GM10266 (cell line): Measurements from ENCODE around the gene NUP88.

ENCODE experiments used
- DNase-seq: peaks from one replicate; pipeline ENCODE4 v3.0.0; 2012; ENCODE audit errors: extremely low spot score
- TF ChIP-seq, protein P1 (sequence below): IDR thresholded peaks from 2 replicates; pipeline ENCODE4 v1.5.1; 2012; ENCODE audit warnings: mild to moderate bottlenecking, low read depth; ENCODE audit not compliant: control insufficient read depth, insufficient read depth; ENCODE audit errors: missing control alignments

NUP88 gene

GRCh38 chr17:5370411-5370810, 49.1 kb downstream of the NUP88 start:
- TF ChIP-seq, protein P1, sequence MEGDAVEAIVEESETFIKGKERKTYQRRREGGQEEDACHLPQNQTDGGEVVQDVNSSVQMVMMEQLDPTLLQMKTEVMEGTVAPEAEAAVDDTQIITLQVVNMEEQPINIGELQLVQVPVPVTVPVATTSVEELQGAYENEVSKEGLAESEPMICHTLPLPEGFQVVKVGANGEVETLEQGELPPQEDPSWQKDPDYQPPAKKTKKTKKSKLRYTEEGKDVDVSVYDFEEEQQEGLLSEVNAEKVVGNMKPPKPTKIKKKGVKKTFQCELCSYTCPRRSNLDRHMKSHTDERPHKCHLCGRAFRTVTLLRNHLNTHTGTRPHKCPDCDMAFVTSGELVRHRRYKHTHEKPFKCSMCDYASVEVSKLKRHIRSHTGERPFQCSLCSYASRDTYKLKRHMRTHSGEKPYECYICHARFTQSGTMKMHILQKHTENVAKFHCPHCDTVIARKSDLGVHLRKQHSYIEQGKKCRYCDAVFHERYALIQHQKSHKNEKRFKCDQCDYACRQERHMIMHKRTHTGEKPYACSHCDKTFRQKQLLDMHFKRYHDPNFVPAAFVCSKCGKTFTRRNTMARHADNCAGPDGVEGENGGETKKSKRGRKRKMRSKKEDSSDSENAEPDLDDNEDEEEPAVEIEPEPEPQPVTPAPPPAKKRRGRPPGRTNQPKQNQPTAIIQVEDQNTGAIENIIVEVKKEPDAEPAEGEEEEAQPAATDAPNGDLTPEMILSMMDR, result no peak
- DNase-seq, result no peak

DNA sequence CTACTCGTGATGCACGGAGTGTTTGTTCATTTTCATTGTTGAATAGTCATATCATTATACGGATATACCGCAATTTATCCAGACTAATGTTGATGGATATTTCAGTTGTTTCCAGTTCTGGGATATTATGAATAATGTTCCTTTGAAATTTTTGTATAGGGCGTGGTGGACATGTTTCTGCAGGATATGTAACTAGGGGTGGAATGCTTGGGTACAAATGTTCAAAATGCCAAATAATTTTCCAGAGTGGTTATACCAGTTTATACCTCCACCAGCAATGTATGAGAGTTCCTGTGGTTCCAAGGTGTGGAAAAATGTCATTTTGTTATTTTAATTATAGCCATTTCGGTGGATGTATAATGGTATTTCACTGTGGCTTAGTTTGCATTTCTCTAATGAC, 53.6 kb downstream of the NUP88 start:
- no peak for DNase-seq
- TF ChIP-seq, protein P1, result no peak

DNA sequence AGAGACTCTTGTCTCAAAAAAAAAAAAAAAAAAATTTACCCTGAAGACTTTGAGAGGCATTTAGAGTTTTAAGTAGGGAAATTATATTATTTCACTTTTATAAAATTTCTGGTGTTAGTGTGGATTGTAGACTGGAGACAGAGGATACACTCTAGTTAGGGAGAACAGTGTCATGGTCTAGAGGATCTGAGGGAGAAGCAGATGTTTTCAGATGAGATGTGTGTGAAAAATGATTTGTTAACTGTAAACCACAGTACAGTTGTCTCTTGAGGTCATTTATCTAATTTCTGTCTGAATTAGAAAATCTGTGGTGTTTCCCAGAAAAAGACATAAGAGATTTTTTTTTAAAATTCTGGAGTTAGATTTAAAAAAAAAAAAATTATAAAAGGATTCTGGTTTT, 54.8 kb downstream of the NUP88 start:
- TF ChIP-seq, protein P1, result no peak

GRCh38 chr17:5364156-5364555, 55.3 kb downstream of the NUP88 start:
- no peak for DNase-seq

More for the DNA sequence above, 54.8 kb downstream of the NUP88 start:
- no peak for DNase-seq

GRCh38 chr17:5362162-5362811, 57.2 kb downstream of the NUP88 start:
- TF ChIP-seq, protein P1, result no peak
- DNase-seq, result no peak

More at GRCh38 chr17:5364156-5364555, 55.3 kb downstream of the NUP88 start:
- TF ChIP-seq, protein P1, result no peak

- no peak for DNase-seq
- TF ChIP-seq, protein P1, result no peak
These were observed 58.0 kb downstream of the NUP88 start for GRCh38 chr17:5361426-5361825.

GRCh38 chr17:5355421-5356129, 63.9 kb downstream of the NUP88 start:
- TF ChIP-seq, protein P1, result no peak
- no peak for DNase-seq
